Lower leg skin (tissue), 3 donors: ENCODE data around the gene JCAD.

ENCODE experiments used
- CTCF ChIP-seq, 3 donors: fragments of 450-650 bp; IDR thresholded peaks; one replicate each; pipeline ENCODE4 v1.5.1; 2016; ENCODE audit warnings: antibody characterized with exemption in 3 of 3, mild to moderate bottlenecking in 3 of 3, moderate library complexity in 2 of 3
- POLR2A ChIP-seq, 2 donors: fragments of 450-650 bp; IDR thresholded peaks; one replicate each; pipeline ENCODE4 v1.6.1; 2016 to 2017; ENCODE audit warnings: antibody characterized with exemption in 2 of 2, mild to moderate bottlenecking in 1 of 2, moderate library complexity in 1 of 2

- TF ChIP-seq CTCF (IDR thresholded peaks at IDR 0.05), result no peak
- TF ChIP-seq POLR2A (IDR thresholded peaks at IDR 0.05), result no peak
These were observed 52.0 kb downstream of the JCAD start for GRCh38 chr10:30007406-30007805.
